ENCODE results near the gene METTL24. TPM values are rescaled to one million over a fixed set of nuclear protein-coding genes. Genes with fewer than 3 reads are reported as not detected.

METTL24 gene
- total RNA-seq, 1 donor from 2014 or later = 3.6 TPM

- no peak for TF ChIP-seq CTCF (conservative IDR thresholded peaks at IDR 0.05)
- Mint-ChIP-seq H3K36me3 (ENCODE audit: low read depth) (no peaks in the 10 kb centered on the region), H3K27me3 (ENCODE audit: low read depth) (peaks cover 6% of the 10 kb centered on the region), H3K27ac (ENCODE audit: unreplicated experiment) (no peak overlapping the region), H3K9me3 (peaks cover 8% of the 10 kb centered on the region), H3K4me1 (peaks cover 52% of the 10 kb centered on the region), H3K4me3 (no peak overlapping the region)
- no peak for DNase-seq (ENCODE audit: low read depth, low spot score)
Measured at GRCh38 chr6:110368284-110368683, 10.1 kb upstream of the METTL24 start.

- no peak for DNase-seq (ENCODE audit: low read depth, low spot score)
- no peak for TF ChIP-seq CTCF (conservative IDR thresholded peaks at IDR 0.05)
- H3K36me3 Mint-ChIP-seq (ENCODE audit: low read depth) = no peaks in the 10 kb centered on the region
- no peak overlapping the region for H3K27ac Mint-ChIP-seq (ENCODE audit: unreplicated experiment)
- peaks cover 8% of the 10 kb centered on the region for H3K9me3 Mint-ChIP-seq
- no peak overlapping the region for H3K4me3 Mint-ChIP-seq
- peaks cover 52% of the 10 kb centered on the region for H3K4me1 Mint-ChIP-seq
- peaks cover 6% of the 10 kb centered on the region for H3K27me3 Mint-ChIP-seq (ENCODE audit: low read depth)
Measured at GRCh38 chr6:110367825-110368224, 9.7 kb upstream of the METTL24 start.

- TF ChIP-seq CTCF (conservative IDR thresholded peaks at IDR 0.05) = no peak
- no peak for DNase-seq (ENCODE audit: low read depth, low spot score)
- Mint-ChIP-seq H3K36me3 (ENCODE audit: low read depth) (no peaks in the 10 kb centered on the region), H3K9me3 (peaks cover 4% of the 10 kb centered on the region), H3K27ac (ENCODE audit: unreplicated experiment) (no peak overlapping the region), H3K4me1 (peaks cover 52% of the 10 kb centered on the region), H3K4me3 (no peak overlapping the region), H3K27me3 (ENCODE audit: low read depth) (peaks cover 6% of the 10 kb centered on the region)
Measured at GRCh38 chr6:110366975-110367374, 8.8 kb upstream of the METTL24 start.

GRCh38 chr6:110366256-110366655 lies 8.1 kb upstream of the METTL24 start:
- TF ChIP-seq CTCF (conservative IDR thresholded peaks at IDR 0.05) = no peak
- peaks cover 6% of the 10 kb centered on the region for H3K27me3 Mint-ChIP-seq (ENCODE audit: low read depth)
- no peaks in the 10 kb centered on the region for H3K9me3 Mint-ChIP-seq
- H3K4me1 Mint-ChIP-seq = peaks cover 47% of the 10 kb centered on the region
- H3K4me3 Mint-ChIP-seq = no peak overlapping the region
- H3K36me3 Mint-ChIP-seq (ENCODE audit: low read depth) = no peaks in the 10 kb centered on the region
- DNase-seq (ENCODE audit: low read depth, low spot score) = no peak
- no peak overlapping the region for H3K27ac Mint-ChIP-seq (ENCODE audit: unreplicated experiment)

- Mint-ChIP-seq H3K4me3 (no peak overlapping the region), H3K9me3 (no peaks in the 10 kb centered on the region), H3K27me3 (ENCODE audit: low read depth) (peaks cover 9% of the 10 kb centered on the region), H3K36me3 (ENCODE audit: low read depth) (no peaks in the 10 kb centered on the region), H3K27ac (ENCODE audit: unreplicated experiment) (no peak overlapping the region), H3K4me1 (peaks cover 51% of the 10 kb centered on the region)
- no peak for DNase-seq (ENCODE audit: low read depth, low spot score)
- no peak for TF ChIP-seq CTCF (conservative IDR thresholded peaks at IDR 0.05)
Measured at GRCh38 chr6:110364364-110365105, 6.4 kb upstream of the METTL24 start.

Data from neural crest cell (in vitro differentiated cells).